ENCODE measurements around the gene BICC1.

DNA sequence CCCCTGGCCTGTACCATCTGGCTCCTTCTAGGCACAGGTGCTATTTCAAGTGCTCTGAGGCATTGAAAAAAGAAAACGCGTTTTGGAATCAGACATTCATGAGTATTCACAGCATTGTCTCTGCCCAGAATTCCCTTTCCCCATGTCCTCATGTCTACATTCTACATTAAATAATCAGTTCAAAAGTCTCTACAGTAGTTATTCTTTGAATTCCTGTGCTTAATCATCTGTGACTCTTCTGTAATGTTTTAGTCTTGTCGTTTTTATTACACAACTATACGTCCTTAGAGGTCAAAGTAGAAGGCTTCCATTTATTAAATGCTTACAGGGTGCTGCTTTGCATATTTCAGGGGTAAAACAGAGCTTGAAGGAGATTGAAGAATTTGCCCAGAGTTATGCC lies 95.7 kb downstream of the BICC1 start:
- TF ChIP-seq, protein P1, sequence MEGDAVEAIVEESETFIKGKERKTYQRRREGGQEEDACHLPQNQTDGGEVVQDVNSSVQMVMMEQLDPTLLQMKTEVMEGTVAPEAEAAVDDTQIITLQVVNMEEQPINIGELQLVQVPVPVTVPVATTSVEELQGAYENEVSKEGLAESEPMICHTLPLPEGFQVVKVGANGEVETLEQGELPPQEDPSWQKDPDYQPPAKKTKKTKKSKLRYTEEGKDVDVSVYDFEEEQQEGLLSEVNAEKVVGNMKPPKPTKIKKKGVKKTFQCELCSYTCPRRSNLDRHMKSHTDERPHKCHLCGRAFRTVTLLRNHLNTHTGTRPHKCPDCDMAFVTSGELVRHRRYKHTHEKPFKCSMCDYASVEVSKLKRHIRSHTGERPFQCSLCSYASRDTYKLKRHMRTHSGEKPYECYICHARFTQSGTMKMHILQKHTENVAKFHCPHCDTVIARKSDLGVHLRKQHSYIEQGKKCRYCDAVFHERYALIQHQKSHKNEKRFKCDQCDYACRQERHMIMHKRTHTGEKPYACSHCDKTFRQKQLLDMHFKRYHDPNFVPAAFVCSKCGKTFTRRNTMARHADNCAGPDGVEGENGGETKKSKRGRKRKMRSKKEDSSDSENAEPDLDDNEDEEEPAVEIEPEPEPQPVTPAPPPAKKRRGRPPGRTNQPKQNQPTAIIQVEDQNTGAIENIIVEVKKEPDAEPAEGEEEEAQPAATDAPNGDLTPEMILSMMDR (IDR thresholded peaks at IDR 0.05), result no peak
- TF ChIP-seq POLR2A (IDR thresholded peaks at IDR 0.05), result no peak

All from thyroid gland (tissue), 4 donors.